ENCODE data around the gene ATP8B4. TPM values are rescaled to one million over a fixed set of nuclear protein-coding genes. Genes with fewer than 3 reads are reported as not detected.
"Not testable (repeated sequence)": the region's sequence is repeated elsewhere in the genome, so short reads cannot be mapped to it uniquely, and the experiment has no call there.

ATP8B4 gene
- total RNA-seq, 1 donor from 2014 or later: 9.0 TPM

DNA sequence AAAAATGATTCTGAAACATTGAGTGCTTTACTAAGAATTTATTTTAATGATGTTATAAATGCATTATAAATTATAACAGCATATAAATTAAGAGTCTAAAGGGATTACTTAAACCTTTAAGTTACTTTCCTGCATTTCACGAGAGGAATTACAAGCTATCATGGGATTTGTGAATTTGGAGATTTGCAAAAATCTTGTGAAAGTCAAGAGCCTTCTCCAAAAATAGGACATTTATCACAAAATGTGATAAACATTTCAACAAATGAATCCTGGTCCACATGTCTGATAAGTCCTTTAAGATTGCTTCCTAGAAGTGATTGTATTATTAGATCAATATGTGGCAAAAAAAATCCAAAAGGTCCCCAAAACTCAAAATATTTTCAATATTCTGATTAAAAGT is 154.5 kb downstream of the ATP8B4 start:
- H3K27me3 ChIP-seq (ENCODE audit: low read depth): no peaks in the 10 kb centered on the region
- no peak for ATAC-seq
- intact Hi-C loops (cut with DNase I): no loop called here

GRCh38 chr15:49964061-49964460 is 155.0 kb downstream of the ATP8B4 start:
- Histone ChIP-seq H3K4me3 (no peak overlapping the region), H3K9me3 (peaks cover 9% of the 10 kb centered on the region), H3K27ac (no peak overlapping the region), H3K36me3 (no peaks in the 10 kb centered on the region), H3K4me1 (no peaks in the 10 kb centered on the region), H3K27me3 (ENCODE audit: low read depth) (no peaks in the 10 kb centered on the region)
- no peak for ATAC-seq
- intact Hi-C loops (cut with DNase I): no loop called here
- DNase-seq: no peak
- no peak for TF ChIP-seq CTCF (IDR thresholded peaks at IDR 0.05)

More for the DNA sequence above, 154.5 kb downstream of the ATP8B4 start:
- no peak overlapping the region for H3K4me3 ChIP-seq
- no peak for TF ChIP-seq CTCF (IDR thresholded peaks at IDR 0.05)
- peaks cover 5% of the 10 kb centered on the region for H3K9me3 ChIP-seq
- no peaks in the 10 kb centered on the region for H3K36me3 ChIP-seq
- H3K4me1 ChIP-seq: no peaks in the 10 kb centered on the region
- DNase-seq: no peak
- H3K27ac ChIP-seq: no peak overlapping the region

GRCh38 chr15:49963033-49963772 is 155.8 kb downstream of the ATP8B4 start:
- H3K4me1 ChIP-seq; ATAC-seq; H3K9me3 ChIP-seq; H3K36me3 ChIP-seq; H3K4me3 ChIP-seq; H3K27ac ChIP-seq; intact Hi-C loops (cut with DNase I); H3K27me3 ChIP-seq (ENCODE audit: low read depth); DNase-seq: not testable (repeated sequence)

DNA sequence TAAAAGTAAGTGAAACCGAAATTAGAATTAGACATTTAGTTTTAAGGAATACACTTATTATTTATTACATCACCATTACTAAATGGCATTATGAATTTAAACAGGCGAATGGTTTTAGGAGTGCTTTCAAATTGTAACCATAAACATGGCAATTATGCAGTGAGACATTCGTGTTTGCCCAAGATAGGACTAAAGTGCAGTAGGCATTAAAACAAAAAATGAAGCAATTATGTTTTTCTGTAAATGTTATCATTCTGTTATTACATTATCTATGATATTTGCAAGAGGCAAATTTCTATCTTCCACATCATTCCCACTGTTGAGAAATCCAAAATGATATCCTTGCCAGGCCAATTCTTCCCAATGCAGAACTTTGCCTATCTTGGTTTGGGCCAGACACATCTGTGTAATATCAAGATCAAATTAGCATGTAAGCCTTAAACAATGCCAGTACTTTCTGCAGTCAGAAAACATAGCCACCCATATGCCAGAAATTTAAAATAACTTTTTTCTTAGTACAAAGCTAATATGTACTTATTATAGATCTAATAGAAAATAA is 156.9 kb downstream of the ATP8B4 start:
- ATAC-seq (no peak), DNase-seq (no peak)
- H3K27me3 ChIP-seq (ENCODE audit: low read depth): no peaks in the 10 kb centered on the region
- H3K27ac ChIP-seq: no peak overlapping the region
- peaks cover 9% of the 10 kb centered on the region for H3K9me3 ChIP-seq
- H3K4me3 ChIP-seq: no peak overlapping the region
- H3K4me1 ChIP-seq: no peaks in the 10 kb centered on the region
- intact Hi-C loops (cut with DNase I): no loop called here
- H3K36me3 ChIP-seq: no peaks in the 10 kb centered on the region
- TF ChIP-seq CTCF (IDR thresholded peaks at IDR 0.05): no peak

DNA sequence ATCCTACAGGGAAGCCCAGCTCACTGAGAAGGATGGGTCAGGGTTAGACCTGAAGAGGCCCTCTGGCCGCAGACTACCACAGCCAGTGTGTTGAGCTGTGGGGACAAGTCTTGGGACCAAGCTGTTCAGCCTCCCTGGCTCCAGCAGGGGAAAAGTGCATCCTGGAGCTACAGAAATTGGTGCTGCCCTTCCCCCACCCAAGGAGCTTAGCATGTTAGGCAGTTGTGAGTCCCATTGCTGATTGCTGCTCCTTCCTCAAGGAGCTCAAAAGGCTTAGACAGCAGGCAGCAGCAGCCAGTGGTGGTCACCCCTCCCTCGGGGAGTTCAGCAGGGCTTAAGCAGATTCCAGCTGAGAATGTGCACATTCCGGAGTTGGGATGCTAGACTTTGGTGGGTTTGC is 165.6 kb downstream of the ATP8B4 start:
- intact Hi-C loops (cut with DNase I): no loop called here
- Histone ChIP-seq H3K4me3 (no peak overlapping the region), H3K36me3 (no peaks in the 10 kb centered on the region), H3K27ac (no peak overlapping the region), H3K27me3 (ENCODE audit: low read depth) (no peaks in the 10 kb centered on the region), H3K4me1 (no peaks in the 10 kb centered on the region), H3K9me3 (no peaks in the 10 kb centered on the region)
- DNase-seq (no peak), ATAC-seq (no peak)
- no peak for TF ChIP-seq CTCF (IDR thresholded peaks at IDR 0.05)

DNA sequence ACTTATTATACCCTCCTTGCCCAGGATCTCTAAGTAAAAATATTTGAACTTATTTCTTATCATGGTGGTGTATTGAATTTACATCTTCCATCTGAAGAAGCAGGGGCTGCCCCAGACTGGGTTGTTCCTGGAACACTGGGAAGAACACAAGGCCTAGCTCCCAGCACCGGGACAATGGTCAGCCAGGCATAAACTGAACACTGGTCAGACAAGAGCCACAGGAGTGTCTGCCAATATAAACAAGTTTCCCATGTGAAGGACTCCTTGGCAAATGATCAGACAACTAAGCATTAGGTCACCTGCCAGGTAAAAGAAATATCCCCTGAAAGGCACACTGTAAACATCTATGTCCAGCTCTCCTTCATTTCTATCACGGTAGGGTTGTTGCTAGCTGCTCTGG is 172.4 kb downstream of the ATP8B4 start:
- no peak overlapping the region for H3K4me3 ChIP-seq
- ATAC-seq: peak; percentile 58 to 65
- H3K9me3 ChIP-seq: peaks cover 13% of the 10 kb centered on the region
- H3K27ac ChIP-seq: no peak overlapping the region
- intact Hi-C loops (cut with DNase I): no loop called here
- H3K4me1 ChIP-seq: no peaks in the 10 kb centered on the region
- no peaks in the 10 kb centered on the region for H3K36me3 ChIP-seq
- no peak for DNase-seq
- TF ChIP-seq CTCF (IDR thresholded peaks at IDR 0.05): no peak
- H3K27me3 ChIP-seq (ENCODE audit: low read depth): no peaks in the 10 kb centered on the region

Data from lower lobe of right lung (tissue), 2 donors.